H9 (cell line): ENCODE results near the gene TRABD. TPM values are rescaled to one million over a fixed set of nuclear protein-coding genes. Genes with fewer than 3 reads are reported as not detected.

Source experiments
- DNase-seq: peaks from one replicate; pipeline ENCODE4 v3.0.0-alpha.2; 2017
- H2AFZ ChIP-seq: one replicate; pipeline ENCODE4 v1.6.1; 2013; ENCODE audit warnings: mild to moderate bottlenecking, low read length, control low read depth, moderate library complexity
- H2AK5ac ChIP-seq: 2 replicates; pipeline ENCODE4 v1.6.1; 2013; ENCODE audit warnings: low read length, control low read depth, mixed read lengths; ENCODE audit not compliant: insufficient read length
- H2BK120ac ChIP-seq: one replicate; pipeline ENCODE4 v1.6.1; 2013; ENCODE audit warnings: low read depth, mild to moderate bottlenecking, low read length, control low read depth, inconsistent platforms; ENCODE audit not compliant: poor library complexity, severe bottlenecking
- H2BK12ac ChIP-seq: 2 replicates; pipeline ENCODE4 v1.6.1; 2013; ENCODE audit warnings: low read length, control low read depth, mixed read lengths, low read depth; ENCODE audit not compliant: insufficient read length
- H2BK15ac ChIP-seq: 2 replicates; pipeline ENCODE4 v1.6.1; 2013; ENCODE audit warnings: low read depth, low read length, control low read depth
- H2BK20ac ChIP-seq: one replicate; pipeline ENCODE4 v1.6.1; 2013; ENCODE audit warnings: low read depth, mild to moderate bottlenecking, low read length, control low read depth, inconsistent platforms; ENCODE audit not compliant: poor library complexity, severe bottlenecking
- H2BK5ac ChIP-seq: 2 replicates; pipeline ENCODE4 v1.6.1; 2013; ENCODE audit warnings: low read length, control low read depth, mixed read lengths; ENCODE audit not compliant: insufficient read length
- H3K14ac ChIP-seq: 2 replicates; pipeline ENCODE4 v1.6.1; 2013; ENCODE audit warnings: low read length, control low read depth; ENCODE audit not compliant: insufficient read depth
- H3K18ac ChIP-seq: 2 replicates; pipeline ENCODE4 v1.6.1; 2013; ENCODE audit warnings: low read depth, mild to moderate bottlenecking, mixed read lengths, low read length, control low read depth; ENCODE audit not compliant: insufficient read length
- H3K23ac ChIP-seq: 2 replicates; pipeline ENCODE4 v1.6.1; 2013; ENCODE audit warnings: low read length, control low read depth, mixed read lengths, low read depth; ENCODE audit not compliant: insufficient read length
- H3K23me2 ChIP-seq: 2 replicates; pipeline ENCODE4 v1.6.1; 2013; ENCODE audit warnings: low read depth, mild to moderate bottlenecking, mixed read lengths, low read length, control low read depth; ENCODE audit not compliant: insufficient read length, poor library complexity, severe bottlenecking
- H3K27ac ChIP-seq: 2 replicates; pipeline ENCODE4 v1.5.1; 2013; ENCODE audit warnings: low read length, control low read depth, mixed read lengths, low read depth; ENCODE audit not compliant: insufficient read length
- H3K27me3 ChIP-seq: 2 replicates; pipeline ENCODE4 v1.6.1; 2013; ENCODE audit warnings: low read length, control low read depth, inconsistent platforms; ENCODE audit not compliant: insufficient read depth
- H3K4ac ChIP-seq: 2 replicates; pipeline ENCODE4 v1.6.1; 2013; ENCODE audit warnings: low read depth, mild to moderate bottlenecking, control low read depth, inconsistent platforms, low read length, moderate library complexity
- H3K4me1 ChIP-seq: 2 replicates; pipeline ENCODE4 v1.6.1; 2013; ENCODE audit warnings: low read length, control low read depth, inconsistent platforms; ENCODE audit not compliant: insufficient read depth
- H3K4me2 ChIP-seq: 2 replicates; pipeline ENCODE4 v1.6.1; 2013; ENCODE audit warnings: low read length, control low read depth, mixed read lengths; ENCODE audit not compliant: insufficient read length, insufficient read depth
- H3K56ac ChIP-seq: 2 replicates; pipeline ENCODE4 v1.6.1; 2013; ENCODE audit warnings: low read depth, mild to moderate bottlenecking, mixed read lengths, low read length, control low read depth; ENCODE audit not compliant: insufficient read length
- H3K79me1 ChIP-seq: 2 replicates; pipeline ENCODE4 v1.6.1; 2013; ENCODE audit warnings: low read depth, mild to moderate bottlenecking, moderate library complexity, low read length, control low read depth, inconsistent platforms; ENCODE audit not compliant: insufficient read depth, poor library complexity, severe bottlenecking
- H3K79me2 ChIP-seq: 2 replicates; pipeline ENCODE4 v1.6.1; 2013; ENCODE audit warnings: low read length, control low read depth, inconsistent platforms; ENCODE audit not compliant: insufficient read depth
- H3K9ac ChIP-seq: 2 replicates; pipeline ENCODE4 v1.6.1; 2013; ENCODE audit warnings: low read length, control low read depth, mixed read lengths; ENCODE audit not compliant: insufficient read length; ENCODE audit errors: extremely low read depth
- H3K9me3 ChIP-seq: one replicate; pipeline ENCODE4 v1.6.1; 2013; ENCODE audit warnings: low read depth, low read length, inconsistent platforms; ENCODE audit not compliant: control insufficient read depth
- H3T11ph ChIP-seq: one replicate; pipeline ENCODE4 v1.6.1; 2013; ENCODE audit warnings: mild to moderate bottlenecking, low read length, control low read depth, inconsistent platforms
- H4K20me1 ChIP-seq: one replicate; pipeline ENCODE4 v1.6.1; 2013; ENCODE audit not compliant: control insufficient read depth, insufficient read length, insufficient read depth
- H4K5ac ChIP-seq: 2 replicates; pipeline ENCODE4 v1.6.1; 2013; ENCODE audit warnings: low read depth, mild to moderate bottlenecking, mixed read lengths, low read length, control low read depth; ENCODE audit not compliant: insufficient read length
- H4K8ac ChIP-seq: replicated peaks from 2 replicates; pipeline ENCODE4 v1.6.1; 2013; ENCODE audit warnings: low read length, control low read depth, mixed read lengths, low read depth; ENCODE audit not compliant: insufficient read length
- H4K91ac ChIP-seq: 2 replicates; pipeline ENCODE4 v1.6.1; 2013; ENCODE audit warnings: low read depth, mild to moderate bottlenecking, moderate library complexity, mixed read lengths, low read length, control low read depth; ENCODE audit not compliant: insufficient read length
- H3K27ac Mint-ChIP-seq, 3 experiments: 2 replicates in 2 of 3; 3 replicates in 1 of 3; pipeline ENCODE4 v1.8.0; 2020 to 2021; ENCODE audit warnings: mixed read lengths in 3 of 3, mild to moderate bottlenecking in 1 of 3, moderate library complexity in 1 of 3
- H3K27me3 Mint-ChIP-seq: 2 replicates; pipeline ENCODE4 v1.8.0; 2021; ENCODE audit warnings: low read depth, mild to moderate bottlenecking, moderate library complexity, mixed read lengths
- H3K36me3 Mint-ChIP-seq, 3 experiments: 2 replicates in 2 of 3; 3 replicates in 1 of 3; pipeline ENCODE4 v1.8.0; 2020 to 2021; ENCODE audit warnings: low read depth in 3 of 3, mixed read lengths in 3 of 3; ENCODE audit not compliant: insufficient read depth in 1 of 3
- H3K4me1 Mint-ChIP-seq, 2 experiments: 2 replicates each; pipeline ENCODE4 v1.8.0; 2020; ENCODE audit warnings: mixed read lengths in 2 of 2
- H3K4me3 Mint-ChIP-seq, 2 experiments: 2 replicates in 1 of 2; 3 replicates in 1 of 2; pipeline ENCODE4 v1.8.0; 2020 to 2021; ENCODE audit warnings: mild to moderate bottlenecking in 2 of 2, mixed read lengths in 2 of 2, moderate library complexity in 1 of 2
- H3K9me3 Mint-ChIP-seq, 2 experiments: 2 replicates in 1 of 2; 3 replicates in 1 of 2; pipeline ENCODE4 v1.8.0; 2020; ENCODE audit warnings: mild to moderate bottlenecking in 2 of 2, mixed read lengths in 2 of 2, moderate library complexity in 1 of 2
- CTCF ChIP-seq: fragments of 200-600 bp; sonication (generic); conservative IDR thresholded peaks from 3 replicates; pipeline ENCODE4 v1.8.0; 2021; ENCODE audit warnings: antibody characterized with exemption, mild to moderate bottlenecking
- WGBS: extraction: QIAGEN DNeasy Blood & Tissue Kit; methylation state at CpG from one replicate; pipeline ENCODE4 v1.1.7; 2013; ENCODE audit warnings: missing lambda C conversion rate, low lambda C conversion rate, mixed read lengths; ENCODE audit not compliant: insufficient read length; ENCODE audit errors: extremely low coverage; 5-methylcytosine and 5-hydroxymethylcytosine counted together
- total RNA-seq: library from RNA; stranded (reverse); gene quantifications from 2 replicates; pipeline ENCODE4 v1.2.1, GENCODE V29; 2021

TRABD gene
- total RNA-seq, 1 experiment from 2014 or later: 47.8 TPM

- Histone ChIP-seq H3K4me2 (no peak overlapping the region), H3K56ac (no peak overlapping the region), H3K14ac (no peak overlapping the region), H4K91ac (no peak overlapping the region), H3K27me3 (no peaks in the 10 kb centered on the region), H3K9ac (no peak overlapping the region), H3K4me1 (no peaks in the 10 kb centered on the region), H2BK120ac (no peak overlapping the region), H3K27ac (no peak overlapping the region), H2AK5ac (no peak overlapping the region), H3K9me3 (no peaks in the 10 kb centered on the region), H2BK12ac (no peak overlapping the region), H3K23ac (no peak overlapping the region), H4K5ac (no peak overlapping the region), H2BK20ac (no peak overlapping the region), H4K20me1 (no peaks in the 10 kb centered on the region), H3K79me1 (no peaks in the 10 kb centered on the region), H2BK5ac (no peak overlapping the region), H3T11ph (no peak overlapping the region), H2BK15ac (no peak overlapping the region), H4K8ac (no peak overlapping the region), H3K18ac (no peak overlapping the region), H3K4ac (no peak overlapping the region), H3K79me2 (no peaks in the 10 kb centered on the region), H2AFZ (no peak overlapping the region), H3K23me2 (peaks cover 4% of the 10 kb centered on the region)
- Mint-ChIP-seq H3K4me1 (no peaks in the 10 kb centered on the region; a peak in 1 of 4 replicates), H3K27ac (no peak overlapping the region), H3K36me3 (no peaks in the 10 kb centered on the region), H3K27me3 (peaks cover 20% of the 10 kb centered on the region), H3K9me3 (no peaks in the 10 kb centered on the region), H3K4me3 (no peak overlapping the region)
- no peak for TF ChIP-seq CTCF
- WGBS: no CpG with 5 or more reads among the region's 25 CpGs
- no peak for DNase-seq
Measured at GRCh38 chr22:50153056-50153755, 32.5 kb upstream of the TRABD start.
